HG03520 (cell line): ENCODE measurements around the gene MAGI2.

Experiments
- ATAC-seq: cut with Tn5 transposase; IDR thresholded peaks from one replicate; pipeline ENCODE4 v1.9.1; 2021; ENCODE audit warnings: mild to moderate bottlenecking, moderate library complexity; ENCODE audit not compliant: unreplicated experiment

The MAGI2 gene

GRCh38 chr7:77989981-77990566 lies 1463.4 kb downstream of the MAGI2 start:
- ATAC-seq: no peak

GRCh38 chr7:77985974-77986339 lies 1467.5 kb downstream of the MAGI2 start:
- ATAC-seq: no peak

GRCh38 chr7:77985232-77985973 lies 1468.1 kb downstream of the MAGI2 start:
- ATAC-seq: no peak

DNA sequence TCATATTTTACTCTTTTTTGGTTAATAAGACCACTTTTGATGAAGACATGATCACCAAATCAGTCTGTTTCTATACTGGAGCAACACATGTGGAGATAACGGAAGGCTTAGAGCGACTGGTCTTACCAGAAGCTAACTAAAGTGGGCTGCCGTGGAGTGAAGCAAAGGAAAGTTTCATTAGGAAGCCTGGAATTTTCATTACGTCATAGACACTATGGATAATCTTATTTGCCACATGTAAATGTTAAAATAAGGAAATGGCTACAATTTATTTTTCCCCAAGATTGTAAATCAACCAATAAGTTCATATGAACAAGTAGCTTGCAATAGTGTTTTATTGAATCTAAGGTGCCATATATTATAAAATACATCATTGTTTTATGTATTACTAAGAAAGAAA lies 1469.5 kb downstream of the MAGI2 start:
- ATAC-seq: no peak

DNA sequence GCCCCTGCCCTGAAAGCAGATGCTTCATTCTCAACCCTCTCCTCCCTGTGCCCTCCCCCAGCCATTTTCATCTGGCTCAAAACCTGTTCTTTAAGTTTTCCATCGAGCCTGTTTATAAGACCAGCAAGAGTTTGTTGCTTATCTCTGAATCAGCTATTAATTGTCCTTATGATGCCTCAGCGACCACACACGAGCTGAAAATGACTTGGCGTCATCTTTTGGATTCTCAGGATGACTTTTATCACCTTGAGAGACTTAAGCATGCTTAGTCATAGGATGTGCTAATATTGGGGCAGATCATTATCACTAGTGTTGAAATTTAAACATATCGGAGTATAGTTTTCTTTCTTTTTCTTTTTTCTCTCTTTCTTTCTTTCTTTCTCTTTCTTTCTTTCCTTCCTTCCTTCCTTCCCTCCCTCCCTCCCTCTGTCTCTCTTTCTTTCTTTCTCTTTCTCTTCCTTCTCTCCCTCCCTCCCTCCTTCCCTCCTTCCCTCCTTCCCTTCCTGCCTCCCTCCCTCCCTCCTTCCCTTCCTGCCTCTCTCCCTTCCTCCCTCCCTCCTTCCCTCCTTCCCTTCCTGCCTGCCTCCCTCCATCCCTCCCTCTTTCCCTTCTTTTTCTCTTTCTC lies 1470.4 kb downstream of the MAGI2 start:
- no peak for ATAC-seq

DNA sequence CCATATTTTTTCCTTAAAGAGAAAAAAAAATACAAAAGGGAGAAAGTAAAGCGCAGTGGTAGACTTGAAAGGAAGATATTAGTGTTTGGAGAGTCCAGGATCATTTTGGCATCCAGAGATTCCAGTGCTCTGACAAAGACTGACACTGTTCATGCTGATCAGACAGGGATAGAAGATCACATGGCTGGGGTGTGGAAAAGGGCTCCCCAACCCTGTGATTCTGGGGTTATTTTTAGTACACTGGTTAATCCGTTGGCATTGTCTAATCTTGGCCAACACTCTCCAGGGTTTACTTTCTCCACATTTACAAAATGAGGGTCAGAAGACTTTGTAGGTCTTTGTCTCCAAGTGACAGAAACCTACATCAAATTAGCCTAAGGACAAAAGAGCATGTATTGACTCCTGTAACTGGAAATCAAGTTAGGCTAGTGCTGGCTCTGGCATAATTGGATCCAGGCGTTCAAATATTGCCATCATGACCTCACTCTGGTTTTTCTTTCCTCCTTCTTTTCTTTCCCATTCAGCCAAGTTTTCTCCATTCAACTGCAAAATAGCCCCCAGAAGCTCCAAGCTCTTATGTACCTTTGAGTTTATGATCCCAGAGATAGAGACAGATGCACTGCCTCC lies 1473.3 kb downstream of the MAGI2 start:
- no peak for ATAC-seq

DNA sequence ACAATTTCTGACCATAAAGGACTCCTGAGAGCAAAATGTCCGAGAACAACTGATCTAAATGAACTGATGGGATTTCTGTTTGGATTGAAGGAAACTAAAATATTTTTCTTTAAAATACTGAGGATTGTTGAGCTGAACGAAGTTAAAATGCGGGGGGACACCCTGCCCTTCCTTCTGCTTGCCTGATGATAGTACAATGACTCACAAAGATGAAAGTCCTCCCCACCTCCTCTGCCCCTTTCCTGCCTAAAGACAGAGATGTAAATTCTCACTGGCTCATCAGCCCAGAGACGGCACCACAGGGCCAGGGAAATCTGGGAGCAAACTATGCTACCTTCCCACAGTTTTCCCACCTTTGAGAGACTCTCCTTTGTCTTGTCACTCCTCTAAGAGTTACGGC lies 1474.2 kb downstream of the MAGI2 start:
- ATAC-seq: no peak

GRCh38 chr7:77975672-77976480 lies 1477.6 kb downstream of the MAGI2 start:
- no peak for ATAC-seq

DNA sequence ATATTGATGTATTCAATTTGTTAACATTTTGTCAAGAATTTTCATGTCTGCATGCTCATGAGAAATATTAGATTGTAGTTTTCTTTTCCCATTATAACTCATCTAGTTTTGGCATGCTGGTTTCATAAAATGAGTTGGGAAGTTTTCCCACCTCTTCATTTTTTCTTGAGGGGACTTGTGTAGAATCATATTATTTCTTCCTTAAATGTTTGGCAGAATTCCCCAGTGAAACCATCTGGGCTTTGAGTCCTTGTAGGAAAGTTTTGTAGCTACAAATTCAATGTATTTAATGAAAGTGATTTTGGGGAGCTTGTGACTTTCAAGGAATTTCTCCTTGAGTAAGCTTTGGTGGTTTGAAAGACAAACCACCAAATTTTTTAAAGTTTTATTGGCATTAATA lies 1481.7 kb downstream of the MAGI2 start:
- ATAC-seq: no peak

- ATAC-seq: no peak
These were observed 1486.0 kb downstream of the MAGI2 start for GRCh38 chr7:77967429-77967828.
